IMR-90 (cell line): ENCODE results near the gene GNG12. TPM values are rescaled to one million over a fixed set of nuclear protein-coding genes. Genes with fewer than 3 reads are reported as not detected.

Source experiments
- ATAC-seq: fragments of 200-7000 bp; cut with Tn5 transposase; 2 replicates; pipeline ENCODE4 v1.9.1; 2020; ENCODE audit warnings: low read depth, mild to moderate bottlenecking, moderate library complexity
- BruUV-seq: library from RNA; stranded (reverse); fragments of 400-500 nt; replicated peaks from 2 replicates; lab custom pipeline; 2021; lab: Mats Ljungman, UMichigan
- CTCF ChIA-PET: fragments of 300-600 bp; formaldehyde crosslinking; extraction: SDS; loops from one replicate; lab custom pipeline; 2021; ENCODE audit warnings: antibody characterized with exemption; lab: Yijun Ruan, JAX
- POLR2A ChIA-PET: fragments of 300-600 bp; sonication (Branson Sonifier 250); formaldehyde crosslinking; loops from one replicate; lab custom pipeline; 2022; ENCODE audit warnings: antibody characterized with exemption; ENCODE audit not compliant: unreplicated experiment; lab: Charles Lee
- DNase-seq: peaks from one replicate; pipeline ENCODE4 v3.0.0; 2013
- H2AFZ ChIP-seq: replicated peaks from 2 replicates; pipeline ENCODE3; 2013; ENCODE audit warnings: low read length, mild to moderate bottlenecking; ENCODE audit not compliant: poor library complexity
- H2AK5ac ChIP-seq: 2 replicates; pipeline ENCODE4 v1.6.1; 2013; ENCODE audit warnings: low read depth, low read length, inconsistent platforms
- H2AK9ac ChIP-seq: replicated peaks from 2 replicates; pipeline ENCODE3; 2013; ENCODE audit warnings: mild to moderate bottlenecking, low read depth, low read length, moderate library complexity; ENCODE audit not compliant: poor library complexity
- H2BK120ac ChIP-seq: 2 replicates; pipeline ENCODE4 v1.6.1; 2013; ENCODE audit warnings: low read depth, low read length, inconsistent platforms
- H2BK15ac ChIP-seq: 3 replicates; pipeline ENCODE4 v1.6.1; 2013; ENCODE audit warnings: low read depth, low read length, inconsistent platforms
- H2BK20ac ChIP-seq: 2 replicates; pipeline ENCODE4 v1.6.1; 2013; ENCODE audit warnings: low read depth, mild to moderate bottlenecking, inconsistent platforms, low read length, moderate library complexity
- H2BK5ac ChIP-seq: 2 replicates; pipeline ENCODE4 v1.6.1; 2013; ENCODE audit warnings: mild to moderate bottlenecking, low read depth, low read length, inconsistent platforms; ENCODE audit not compliant: poor library complexity, severe bottlenecking
- H3K14ac ChIP-seq: replicated peaks from 2 replicates; pipeline ENCODE4 v1.6.1; 2013; ENCODE audit warnings: low read depth, low read length, inconsistent platforms
- H3K18ac ChIP-seq: 2 replicates; pipeline ENCODE4 v1.6.1; 2013; ENCODE audit warnings: low read depth, low read length, control low read depth
- H3K23ac ChIP-seq: 2 replicates; pipeline ENCODE4 v1.6.1; 2013; ENCODE audit warnings: low read depth, low read length, inconsistent platforms
- H3K27ac ChIP-seq: 2 replicates; pipeline ENCODE4 v1.5.1; 2013; ENCODE audit warnings: mild to moderate bottlenecking, control low read depth, low read length; ENCODE audit not compliant: insufficient read depth
- H3K27me3 ChIP-seq: 2 replicates; pipeline ENCODE4 v1.6.1; 2013; ENCODE audit warnings: low read length; ENCODE audit not compliant: control insufficient read depth, insufficient read depth
- H3K36me3 ChIP-seq: 2 replicates; pipeline ENCODE4 v1.6.1; 2013; ENCODE audit warnings: low read length, mixed read lengths; ENCODE audit not compliant: control insufficient read depth, insufficient read depth
- H3K4ac ChIP-seq: 2 replicates; pipeline ENCODE4 v1.6.1; 2013; ENCODE audit warnings: low read depth, low read length, inconsistent platforms
- H3K4me1 ChIP-seq: 2 replicates; pipeline ENCODE4 v1.6.1; 2013; ENCODE audit warnings: low read length, mixed read lengths; ENCODE audit not compliant: control insufficient read depth, insufficient read depth
- H3K4me2 ChIP-seq: 2 replicates; pipeline ENCODE4 v1.6.1; 2013; ENCODE audit warnings: low read depth, mild to moderate bottlenecking, control low read depth, low read length, moderate library complexity
- H3K4me3 ChIP-seq: 2 replicates; pipeline ENCODE4 v1.5.1; 2013; ENCODE audit warnings: low read depth, mild to moderate bottlenecking, control low read depth, low read length, moderate library complexity; ENCODE audit not compliant: insufficient read depth
- H3K56ac ChIP-seq: 2 replicates; pipeline ENCODE4 v1.6.1; 2013; ENCODE audit warnings: low read length, inconsistent platforms; ENCODE audit not compliant: insufficient read depth; ENCODE audit errors: extremely low read depth
- H3K79me1 ChIP-seq, 2 experiments: 2 replicates each; pipeline ENCODE4 v1.6.1; 2013; ENCODE audit warnings: low read length in 2 of 2, inconsistent platforms in 1 of 2, low read depth in 1 of 2
- H3K9ac ChIP-seq: 2 replicates; pipeline ENCODE4 v1.6.1; 2013; ENCODE audit warnings: low read depth, low read length, control low read depth
- H3K9me1 ChIP-seq: 2 replicates; pipeline ENCODE4 v1.6.1; 2013; ENCODE audit warnings: low read length, inconsistent platforms; ENCODE audit not compliant: insufficient read depth
- H3K9me3 ChIP-seq: 2 replicates; pipeline ENCODE4 v1.6.1; 2013; ENCODE audit warnings: low read length; ENCODE audit not compliant: control insufficient read depth, insufficient read depth
- H4K20me1 ChIP-seq: 2 replicates; pipeline ENCODE4 v1.6.1; 2013; ENCODE audit warnings: low read length, inconsistent platforms; ENCODE audit not compliant: insufficient read depth
- H4K5ac ChIP-seq: 2 replicates; pipeline ENCODE4 v1.6.1; 2013; ENCODE audit warnings: mild to moderate bottlenecking, low read depth, low read length, control low read depth
- H4K8ac ChIP-seq, 2 experiments: 2 replicates each; pipeline ENCODE4 v1.6.1; 2013; ENCODE audit warnings: low read depth in 2 of 2, low read length in 2 of 2, control low read depth in 1 of 2, inconsistent platforms in 1 of 2
- H4K91ac ChIP-seq: 2 replicates; pipeline ENCODE4 v1.6.1; 2013; ENCODE audit warnings: low read depth, low read length, inconsistent platforms; ENCODE audit not compliant: insufficient read depth
- CEBPB ChIP-seq: IDR thresholded peaks from 2 replicates; pipeline ENCODE4 v1.6.1; 2012; ENCODE audit warnings: low read depth, low read length, improper control_type of control experiment
- CHD1 ChIP-seq: IDR thresholded peaks from 2 replicates; pipeline ENCODE4 v1.6.1; 2012; ENCODE audit warnings: low read depth, low read length, improper control_type of control experiment
- MXI1 ChIP-seq: IDR thresholded peaks from 2 replicates; pipeline ENCODE4 v1.6.1; 2012; ENCODE audit warnings: low read depth, mild to moderate bottlenecking, low read length, moderate library complexity, borderline replicate concordance
- RFX5 ChIP-seq: IDR thresholded peaks from 2 replicates; pipeline ENCODE4 v1.8.0; 2012; ENCODE audit warnings: low read depth, mild to moderate bottlenecking, low read length, moderate library complexity
- WGBS, 2 experiments: methylation state at CpG; one replicate each; pipeline versions ENCODE4 v1.1.5 to v1.1.7; 2013; ENCODE audit warnings: missing lambda C conversion rate in 2 of 2; ENCODE audit not compliant: insufficient read length in 1 of 2; ENCODE audit errors: extremely low coverage in 2 of 2; 5-methylcytosine and 5-hydroxymethylcytosine counted together
- dilution Hi-C: fragments of 300-500 bp; cut with HindIII; formaldehyde crosslinking; loops from one replicate; pipeline ENCODE4 v1.14.3; 2018; ENCODE audit warnings: low sequenced_read_pairs; ENCODE audit not compliant: unreplicated experiment
- in situ Hi-C: fragments of 300-500 bp; cut with MboI; formaldehyde crosslinking; loops from 3 replicates; pipeline ENCODE4 v1.14.3; 2019; ENCODE audit warnings: low sequenced_read_pairs, inconsistent platforms, mixed read lengths
- intact Hi-C: fragments of 100-400 bp; cut with micrococcal nuclease; formaldehyde crosslinking; loops from 2 replicates; pipeline ENCODE4 v1.10.0; 2022
- polyA plus RNA-seq, 3 experiments: library from polyadenylated mRNA; depleted of rRNA; stranded (reverse); fragments of >200 nt; gene quantifications; 2 replicates each; pipeline ENCODE4 v1.2.3, GENCODE V29; 2012; ENCODE audit warnings: low replicate concordance in 1 of 3
- total RNA-seq: library from RNA; depleted of rRNA; stranded (reverse); fragments of >200 nt; gene quantifications from 2 replicates; pipeline ENCODE4 v1.2.3, GENCODE V29; 2012

Gene GNG12
- total and polyA plus RNA-seq, 2 of the 4 experiments (the other 2 are of a cell fraction): 92.3 to 132 TPM

DNA sequence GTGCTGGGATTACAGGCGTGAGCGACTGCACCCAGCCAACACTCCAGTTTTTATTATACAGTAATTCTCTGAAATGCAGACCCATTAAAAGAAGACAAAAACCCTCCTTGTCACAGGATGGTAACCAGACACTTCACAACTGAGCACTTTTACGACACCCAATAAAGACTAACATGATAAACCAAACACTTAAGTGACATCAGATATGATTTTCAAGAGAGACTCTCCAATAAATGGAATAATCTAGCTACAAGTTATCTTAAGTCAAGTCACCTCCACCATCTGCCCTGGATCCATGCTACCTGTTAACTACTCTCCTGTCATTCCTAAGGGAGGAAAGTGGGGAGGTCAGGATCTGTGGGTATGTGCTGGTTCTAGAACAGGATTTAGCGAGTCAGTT, 5.6 kb downstream of the GNG12 start:
- dilution Hi-C loops (no loop called here), in situ Hi-C loops (no loop called here), intact Hi-C loops (no loop called here)
- Histone ChIP-seq H3K9me3 (no peaks in the 10 kb centered on the region), H4K20me1 (peaks cover 53% of the 10 kb centered on the region), H2BK20ac (no peak overlapping the region; the same call in 1 of the 2 replicates), H3K56ac (no peak overlapping the region), H4K8ac (no peak overlapping the region), H3K27me3 (no peaks in the 10 kb centered on the region), H3K4me2 (no peak overlapping the region), H3K14ac (no peak overlapping the region), H2AK9ac (no peak overlapping the region), H3K4me3 (no peak overlapping the region), H2BK15ac (no peak overlapping the region), H2BK120ac (no peak overlapping the region), H3K18ac (no peak overlapping the region), H2AK5ac (no peak overlapping the region), H3K23ac (peak overlapping the region; percentile 39; the same call in 1 of the 2 replicates), H3K79me1 (peaks cover 15 to 69% of the 10 kb centered on the region in 2 experiments), H4K91ac (no peak overlapping the region), H3K4me1 (peaks cover 6% of the 10 kb centered on the region), H3K27ac (no peak overlapping the region), H3K9me1 (peaks cover 18% of the 10 kb centered on the region), H2AFZ (no peak overlapping the region), H3K9ac (no peak overlapping the region), H2BK5ac (no peak overlapping the region), H3K4ac (no peak overlapping the region), H4K5ac (no peak overlapping the region), H3K36me3 (peaks cover 4% of the 10 kb centered on the region)
- ATAC-seq (no peak), DNase-seq (no peak)
- TF ChIP-seq CHD1 (no peak), CEBPB (no peak), MXI1 (no peak), RFX5 (no peak)
- CTCF ChIA-PET: no interaction called here
- BruUV-seq: no TSS peak
- POLR2A ChIA-PET: no interaction called here
- 100% methylated on average over 2 of the region's 4 CpGs; no CpG with 5 or more reads in 1 of the 2 experiments for WGBS, 2 experiments
